HG02884 (cell line): Measurements from ENCODE around the gene PCSK1N.

Experiments
- ATAC-seq: cut with Tn5 transposase; IDR thresholded peaks from one replicate; pipeline ENCODE4 v1.9.1; 2021; ENCODE audit warnings: mild to moderate bottlenecking, moderate library complexity; ENCODE audit not compliant: unreplicated experiment

PCSK1N gene

GRCh38 chrX:48791063-48791820, 44.2 kb downstream of the PCSK1N start:
- no peak for ATAC-seq

- ATAC-seq, result no peak
Observed at GRCh38 chrX:48790477-48790876, 44.9 kb downstream of the PCSK1N start.

GRCh38 chrX:48789366-48790220, 45.8 kb downstream of the PCSK1N start:
- ATAC-seq, result no peak

GRCh38 chrX:48787505-48788443, 47.6 kb downstream of the PCSK1N start:
- ATAC-seq, result no peak

GRCh38 chrX:48786825-48787504, 48.4 kb downstream of the PCSK1N start:
- ATAC-seq, result no peak

GRCh38 chrX:48786341-48786800, 49.0 kb downstream of the PCSK1N start, which contains the start of gene GATA1:
GATA1 (plus strand) TSS chrX:48786590; CDS start chrX:48791110, 4,520 bp downstream.
- ATAC-seq, result no peak

- no peak for ATAC-seq
Observed at GRCh38 chrX:48785540-48786214, 49.7 kb downstream of the PCSK1N start.

GRCh38 chrX:48785186-48785539, 50.2 kb downstream of the PCSK1N start:
- no peak for ATAC-seq

GRCh38 chrX:48784726-48785125, 50.7 kb downstream of the PCSK1N start:
- ATAC-seq, result no peak

- no peak for ATAC-seq
Observed at GRCh38 chrX:48782795-48783194, 52.6 kb downstream of the PCSK1N start.

- ATAC-seq, result no peak
Observed at GRCh38 chrX:48782216-48782615, 53.2 kb downstream of the PCSK1N start.

GRCh38 chrX:48781705-48782104, 53.7 kb downstream of the PCSK1N start:
- ATAC-seq, result no peak
